SIG-M5 (cell line): ENCODE measurements around the gene COA7.

ENCODE experiments used
- DNase-seq: peaks from one replicate; lab custom pipeline; 2025; lab: John Stamatoyannopoulos, UW

COA7 gene

GRCh38 chr1:52635321-52636089 lies 62.6 kb downstream of the COA7 start:
- DNase-seq, result no peak
